HPDE6-E6E7 (cell line): ENCODE results near the gene CACNA1S.

Experiments used
- DNase-seq: peaks from one replicate; pipeline ENCODE4 v3.0.0; 2011; ENCODE audit warnings: missing footprints; ENCODE audit errors: extremely low spot score

Gene CACNA1S

GRCh38 chr1:201034671-201035070, 77.6 kb downstream of the CACNA1S start:
- no peak for DNase-seq

GRCh38 chr1:201032408-201032807, 79.8 kb downstream of the CACNA1S start:
- DNase-seq, result no peak

- no peak for DNase-seq
Observed at GRCh38 chr1:201028461-201028889, 83.8 kb downstream of the CACNA1S start.

GRCh38 chr1:201026836-201027235, 85.4 kb downstream of the CACNA1S start:
- no peak for DNase-seq

GRCh38 chr1:201026234-201026633, 86.0 kb downstream of the CACNA1S start:
- DNase-seq, result no peak

- DNase-seq, result no peak
Observed at GRCh38 chr1:201025571-201026002, 86.6 kb downstream of the CACNA1S start.

GRCh38 chr1:201024625-201024998, 87.6 kb downstream of the CACNA1S start:
- no peak for DNase-seq

- DNase-seq, result no peak
Observed at GRCh38 chr1:201023920-201024624, 88.2 kb downstream of the CACNA1S start.

- DNase-seq, result peak; percentile 84
Observed at GRCh38 chr1:201023517-201023902, 88.7 kb downstream of the CACNA1S start, which contains the start of gene KIF21B. Gene KIF21B, minus strand, starts transcription at chr1:201023714. Its CDS starts 331 bp downstream, at chr1:201023383.

GRCh38 chr1:201022820-201023516, 89.3 kb downstream of the CACNA1S start:
- no peak for DNase-seq

- DNase-seq, result no peak
Observed at GRCh38 chr1:201022493-201022819, 89.8 kb downstream of the CACNA1S start.

- DNase-seq, result no peak
Observed at GRCh38 chr1:201021630-201022492, 90.4 kb downstream of the CACNA1S start.

- DNase-seq, result peak; percentile 51
Observed at GRCh38 chr1:201020721-201021629, 91.3 kb downstream of the CACNA1S start.

GRCh38 chr1:201020040-201020591, 92.1 kb downstream of the CACNA1S start:
- peak; percentile 36 for DNase-seq

- DNase-seq, result peak; percentile 70
Observed at GRCh38 chr1:201019321-201019977, 92.8 kb downstream of the CACNA1S start.

- no peak for DNase-seq
Observed at GRCh38 chr1:201017828-201018163, 94.4 kb downstream of the CACNA1S start.

GRCh38 chr1:201016943-201017827, 95.0 kb downstream of the CACNA1S start:
- DNase-seq, result no peak

GRCh38 chr1:201016211-201016651, 96.0 kb downstream of the CACNA1S start:
- no peak for DNase-seq

GRCh38 chr1:201015551-201016091, 96.6 kb downstream of the CACNA1S start:
- no peak for DNase-seq
